Smooth muscle cell (in vitro differentiated cells): Measurements from ENCODE around the gene WWOX. TPM values are rescaled to one million over a fixed set of nuclear protein-coding genes. Genes with fewer than 3 reads are reported as not detected.

Experiments used
- DNase-seq: peaks from one replicate; lab custom pipeline; 2025; ENCODE audit not compliant: unreplicated experiment; lab: John Stamatoyannopoulos, UW
- H2AFZ ChIP-seq: fragments of 200-600 bp; sonication (generic); 2 replicates; pipeline ENCODE4 v1.6.0; 2016; ENCODE audit warnings: antibody characterized with exemption, low read depth, mild to moderate bottlenecking
- H3F3A ChIP-seq: fragments of 200-600 bp; sonication (generic); 2 replicates; pipeline ENCODE4 v1.6.0; 2017; ENCODE audit warnings: antibody characterized with exemption, low read depth
- H3K27ac ChIP-seq: fragments of 200-600 bp; sonication (generic); 2 replicates; pipeline ENCODE4 v1.5.1; 2016; ENCODE audit warnings: low read depth, mild to moderate bottlenecking
- H3K27me3 ChIP-seq: fragments of 200-600 bp; sonication (generic); 2 replicates; pipeline ENCODE4 v1.6.1; 2016; ENCODE audit warnings: low read depth, mild to moderate bottlenecking
- H3K36me3 ChIP-seq: fragments of 200-600 bp; sonication (generic); 2 replicates; pipeline ENCODE4 v1.5.1; 2016; ENCODE audit warnings: low read depth
- H3K4me1 ChIP-seq: fragments of 200-600 bp; sonication (generic); 2 replicates; pipeline ENCODE4 v1.5.1; 2016; ENCODE audit warnings: low read depth
- H3K4me2 ChIP-seq: fragments of 200-600 bp; sonication (generic); 2 replicates; pipeline ENCODE4 v1.6.0; 2016; ENCODE audit warnings: mild to moderate bottlenecking
- H3K4me3 ChIP-seq: fragments of 200-600 bp; sonication (generic); 2 replicates; pipeline ENCODE4 v1.5.1; 2016; ENCODE audit warnings: mild to moderate bottlenecking
- H3K79me2 ChIP-seq: fragments of 200-600 bp; sonication (generic); 2 replicates; pipeline ENCODE4 v1.6.0; 2016; ENCODE audit warnings: low read depth, mild to moderate bottlenecking
- H3K9ac ChIP-seq: fragments of 200-600 bp; sonication (generic); 2 replicates; pipeline ENCODE4 v1.6.0; 2016; ENCODE audit warnings: low read depth
- H3K9me3 ChIP-seq: fragments of 200-600 bp; sonication (generic); replicated peaks from 2 replicates; pipeline ENCODE4 v1.5.1; 2016; ENCODE audit warnings: low read depth
- H4K20me1 ChIP-seq: fragments of 200-600 bp; sonication (generic); 2 replicates; pipeline ENCODE4 v1.6.0; 2016; ENCODE audit warnings: low read depth
- WGBS: methylation state at CpG from one replicate; pipeline ENCODE4 v1.1.7; 2016; ENCODE audit warnings: low lambda C conversion rate; 5-methylcytosine and 5-hydroxymethylcytosine counted together
- polyA plus RNA-seq: library from polyadenylated mRNA; unstranded; fragments of >200 nt; fragmentation: Nextera tagmentation; extraction: Ambion mirVana; gene quantifications from 2 replicates; pipeline ENCODE4 v1.2.1, GENCODE V29; 2016
- total RNA-seq: library from RNA; depleted of rRNA; stranded (reverse); fragments of >200 nt; gene quantifications from 2 replicates; pipeline ENCODE4 v1.2.3, GENCODE V29; 2014
- TF ChIP-seq, protein P1 (sequence below): fragments of 200-600 bp; sonication (generic); IDR thresholded peaks from 2 replicates; pipeline ENCODE4 v1.5.1; 2017; ENCODE audit warnings: borderline replicate concordance, mild to moderate bottlenecking, antibody characterized with exemption; ENCODE audit not compliant: insufficient read depth, poor library complexity, severe bottlenecking

The WWOX gene
- total and polyA plus RNA-seq, 2 experiments from 2014 or later: 7.5 to 14.0 TPM

- Histone ChIP-seq H3K4me1 (no peaks in the 10 kb centered on the region), H3F3A (no peaks in the 10 kb centered on the region), H3K27ac (no peak overlapping the region), H3K4me3 (no peak overlapping the region), H2AFZ (no peak overlapping the region), H3K36me3 (no peaks in the 10 kb centered on the region), H3K27me3 (peaks cover 4% of the 10 kb centered on the region), H4K20me1 (no peaks in the 10 kb centered on the region), H3K79me2 (no peaks in the 10 kb centered on the region), H3K9me3 (no peaks in the 10 kb centered on the region), H3K9ac (no peak overlapping the region), H3K4me2 (no peak overlapping the region)
- DNase-seq: no peak
- WGBS: 74% methylated on average over 11 of the region's 11 CpGs
- TF ChIP-seq, protein P1, sequence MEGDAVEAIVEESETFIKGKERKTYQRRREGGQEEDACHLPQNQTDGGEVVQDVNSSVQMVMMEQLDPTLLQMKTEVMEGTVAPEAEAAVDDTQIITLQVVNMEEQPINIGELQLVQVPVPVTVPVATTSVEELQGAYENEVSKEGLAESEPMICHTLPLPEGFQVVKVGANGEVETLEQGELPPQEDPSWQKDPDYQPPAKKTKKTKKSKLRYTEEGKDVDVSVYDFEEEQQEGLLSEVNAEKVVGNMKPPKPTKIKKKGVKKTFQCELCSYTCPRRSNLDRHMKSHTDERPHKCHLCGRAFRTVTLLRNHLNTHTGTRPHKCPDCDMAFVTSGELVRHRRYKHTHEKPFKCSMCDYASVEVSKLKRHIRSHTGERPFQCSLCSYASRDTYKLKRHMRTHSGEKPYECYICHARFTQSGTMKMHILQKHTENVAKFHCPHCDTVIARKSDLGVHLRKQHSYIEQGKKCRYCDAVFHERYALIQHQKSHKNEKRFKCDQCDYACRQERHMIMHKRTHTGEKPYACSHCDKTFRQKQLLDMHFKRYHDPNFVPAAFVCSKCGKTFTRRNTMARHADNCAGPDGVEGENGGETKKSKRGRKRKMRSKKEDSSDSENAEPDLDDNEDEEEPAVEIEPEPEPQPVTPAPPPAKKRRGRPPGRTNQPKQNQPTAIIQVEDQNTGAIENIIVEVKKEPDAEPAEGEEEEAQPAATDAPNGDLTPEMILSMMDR: no peak
Measured at GRCh38 chr16:78570399-78571141, 471.1 kb downstream of the WWOX start.

DNA sequence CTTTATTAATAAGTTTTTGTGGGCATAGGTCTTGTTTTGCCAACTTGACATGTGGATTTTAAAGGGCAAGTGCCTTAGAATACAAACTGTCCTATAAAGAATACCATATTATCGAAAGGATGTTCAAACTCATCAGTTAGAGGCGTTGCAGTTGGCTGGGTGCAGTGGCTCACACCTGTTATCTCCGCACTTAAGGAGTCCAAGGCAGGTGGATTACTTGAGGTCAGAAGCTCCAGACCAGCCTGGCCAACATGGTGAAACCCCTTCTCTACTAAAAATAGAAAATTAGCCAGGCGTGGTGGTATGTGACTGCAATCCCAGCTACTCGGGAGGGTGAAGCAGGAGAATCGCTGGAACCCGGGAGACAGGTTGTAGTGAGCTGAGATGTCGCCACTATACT is 472.0 kb downstream of the WWOX start:
- H4K20me1 ChIP-seq: no peaks in the 10 kb centered on the region
- H3K9me3 ChIP-seq: no peaks in the 10 kb centered on the region
- 84% methylated on average over 8 of the region's 8 CpGs for WGBS

DNA sequence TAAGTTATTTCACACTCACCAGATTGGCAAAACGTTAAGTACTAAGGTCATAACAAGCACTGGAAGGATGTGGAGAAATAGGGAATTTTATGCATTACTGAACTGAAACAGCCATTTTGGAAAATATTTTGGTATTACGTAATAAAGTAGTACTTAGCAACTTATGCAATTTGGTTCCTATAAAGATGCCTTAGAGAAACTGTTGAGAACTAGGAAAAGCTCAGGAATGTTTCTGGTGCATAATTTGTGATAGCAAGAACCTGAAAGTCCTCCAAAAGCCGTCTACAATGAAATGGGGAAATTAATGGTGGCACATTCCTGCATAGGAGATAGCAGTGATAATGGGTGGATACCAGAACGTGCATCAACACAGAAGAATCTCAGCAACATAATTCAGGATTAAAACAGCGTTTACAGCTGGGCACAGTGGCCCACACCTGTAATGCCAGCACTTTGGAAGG is 472.5 kb downstream of the WWOX start:
- Histone ChIP-seq H3F3A (no peaks in the 10 kb centered on the region), H3K4me1 (no peaks in the 10 kb centered on the region), H3K27ac (no peak overlapping the region), H3K27me3 (peaks cover 4% of the 10 kb centered on the region), H3K9me3 (no peaks in the 10 kb centered on the region), H3K4me3 (no peak overlapping the region), H2AFZ (no peak overlapping the region), H3K79me2 (no peaks in the 10 kb centered on the region), H3K36me3 (no peaks in the 10 kb centered on the region), H3K4me2 (no peak overlapping the region), H4K20me1 (no peaks in the 10 kb centered on the region), H3K9ac (no peak overlapping the region)
- no peak for DNase-seq
- WGBS: 49% methylated on average over 5 of the region's 5 CpGs
- TF ChIP-seq, protein P1: no peak

More for the DNA sequence above, 472.0 kb downstream of the WWOX start:
- H3F3A ChIP-seq: no peaks in the 10 kb centered on the region
- no peak overlapping the region for H3K4me3 ChIP-seq
- H2AFZ ChIP-seq: no peak overlapping the region
- no peak for DNase-seq
- H3K9ac ChIP-seq: no peak overlapping the region
- TF ChIP-seq, protein P1: no peak
- H3K79me2 ChIP-seq: no peaks in the 10 kb centered on the region
- H3K36me3 ChIP-seq: no peaks in the 10 kb centered on the region
- no peak overlapping the region for H3K4me2 ChIP-seq
- H3K4me1 ChIP-seq: no peaks in the 10 kb centered on the region
- no peak overlapping the region for H3K27ac ChIP-seq
- peaks cover 4% of the 10 kb centered on the region for H3K27me3 ChIP-seq

DNA sequence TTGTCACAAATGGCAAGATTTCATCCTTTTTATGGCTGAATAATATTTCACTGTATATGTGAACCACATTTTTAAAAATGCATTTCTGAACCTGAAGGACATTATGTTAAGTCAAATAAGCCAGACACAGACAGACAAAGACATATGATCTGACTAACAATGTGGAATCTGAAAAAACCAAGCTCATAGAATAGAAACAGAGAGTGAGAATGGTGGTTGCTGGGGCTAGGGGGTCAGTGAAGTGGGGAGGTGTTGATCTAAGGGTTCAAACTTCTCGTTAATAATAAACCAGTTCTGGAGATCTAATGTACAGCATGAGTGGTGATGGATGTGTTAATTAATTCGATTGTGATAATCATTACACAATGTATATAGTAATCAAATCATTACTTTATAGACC is 475.1 kb downstream of the WWOX start:
- H3K4me3 ChIP-seq: no peak overlapping the region
- no peaks in the 10 kb centered on the region for H3K79me2 ChIP-seq
- no peaks in the 10 kb centered on the region for H3K27me3 ChIP-seq
- H3F3A ChIP-seq: no peaks in the 10 kb centered on the region
- no peak for DNase-seq
- TF ChIP-seq, protein P1: no peak
- H3K36me3 ChIP-seq: no peaks in the 10 kb centered on the region
- no peak overlapping the region for H3K27ac ChIP-seq
- H3K9ac ChIP-seq: no peak overlapping the region
- 94% methylated on average over 2 of the region's 2 CpGs for WGBS
- no peaks in the 10 kb centered on the region for H3K4me1 ChIP-seq
- H3K9me3 ChIP-seq: no peaks in the 10 kb centered on the region
- no peak overlapping the region for H3K4me2 ChIP-seq
- H4K20me1 ChIP-seq: no peaks in the 10 kb centered on the region
- H2AFZ ChIP-seq: no peak overlapping the region
